Measurements from ENCODE around the gene FOXC1.

Gene FOXC1

GRCh38 chr6:1612299-1612973, 2.7 kb downstream of the FOXC1 start:
- TF ChIP-seq, protein P1, sequence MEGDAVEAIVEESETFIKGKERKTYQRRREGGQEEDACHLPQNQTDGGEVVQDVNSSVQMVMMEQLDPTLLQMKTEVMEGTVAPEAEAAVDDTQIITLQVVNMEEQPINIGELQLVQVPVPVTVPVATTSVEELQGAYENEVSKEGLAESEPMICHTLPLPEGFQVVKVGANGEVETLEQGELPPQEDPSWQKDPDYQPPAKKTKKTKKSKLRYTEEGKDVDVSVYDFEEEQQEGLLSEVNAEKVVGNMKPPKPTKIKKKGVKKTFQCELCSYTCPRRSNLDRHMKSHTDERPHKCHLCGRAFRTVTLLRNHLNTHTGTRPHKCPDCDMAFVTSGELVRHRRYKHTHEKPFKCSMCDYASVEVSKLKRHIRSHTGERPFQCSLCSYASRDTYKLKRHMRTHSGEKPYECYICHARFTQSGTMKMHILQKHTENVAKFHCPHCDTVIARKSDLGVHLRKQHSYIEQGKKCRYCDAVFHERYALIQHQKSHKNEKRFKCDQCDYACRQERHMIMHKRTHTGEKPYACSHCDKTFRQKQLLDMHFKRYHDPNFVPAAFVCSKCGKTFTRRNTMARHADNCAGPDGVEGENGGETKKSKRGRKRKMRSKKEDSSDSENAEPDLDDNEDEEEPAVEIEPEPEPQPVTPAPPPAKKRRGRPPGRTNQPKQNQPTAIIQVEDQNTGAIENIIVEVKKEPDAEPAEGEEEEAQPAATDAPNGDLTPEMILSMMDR (conservative IDR thresholded peaks at IDR 0.05; ENCODE audit: low read depth, low read length): no peak
- peak overlapping the region; percentile 63 for H3K4me3 ChIP-seq (ENCODE audit: low read depth, low read length)
- DNase-seq (ENCODE audit: low read depth): no peak

DNA sequence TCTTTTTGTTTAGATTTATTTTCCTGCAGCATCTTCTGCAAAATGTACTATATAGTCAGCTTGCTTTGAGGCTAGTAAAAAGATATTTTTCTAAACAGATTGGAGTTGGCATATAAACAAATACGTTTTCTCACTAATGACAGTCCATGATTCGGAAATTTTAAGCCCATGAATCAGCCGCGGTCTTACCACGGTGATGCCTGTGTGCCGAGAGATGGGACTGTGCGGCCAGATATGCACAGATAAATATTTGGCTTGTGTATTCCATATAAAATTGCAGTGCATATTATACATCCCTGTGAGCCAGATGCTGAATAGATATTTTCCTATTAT, 3.2 kb downstream of the FOXC1 start:
- DNase-seq (ENCODE audit: low read depth): no peak
- H3K4me3 ChIP-seq (ENCODE audit: low read depth, low read length): peak overlapping the region; percentile 63
- TF ChIP-seq, protein P1 (conservative IDR thresholded peaks at IDR 0.05; ENCODE audit: low read depth, low read length): no peak

DNA sequence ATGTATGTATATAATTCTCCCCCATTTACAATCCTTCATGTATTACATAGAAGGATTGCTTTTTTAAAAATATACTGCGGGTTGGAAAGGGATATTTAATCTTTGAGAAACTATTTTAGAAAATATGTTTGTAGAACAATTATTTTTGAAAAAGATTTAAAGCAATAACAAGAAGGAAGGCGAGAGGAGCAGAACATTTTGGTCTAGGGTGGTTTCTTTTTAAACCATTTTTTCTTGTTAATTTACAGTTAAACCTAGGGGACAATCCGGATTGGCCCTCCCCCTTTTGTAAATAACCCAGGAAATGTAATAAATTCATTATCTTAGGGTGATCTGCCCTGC, 3.6 kb downstream of the FOXC1 start:
- peak overlapping the region; percentile 63 for H3K4me3 ChIP-seq (ENCODE audit: low read depth, low read length)
- no peak for DNase-seq (ENCODE audit: low read depth)
- TF ChIP-seq, protein P1 (conservative IDR thresholded peaks at IDR 0.05; ENCODE audit: low read depth, low read length): no peak

DNA sequence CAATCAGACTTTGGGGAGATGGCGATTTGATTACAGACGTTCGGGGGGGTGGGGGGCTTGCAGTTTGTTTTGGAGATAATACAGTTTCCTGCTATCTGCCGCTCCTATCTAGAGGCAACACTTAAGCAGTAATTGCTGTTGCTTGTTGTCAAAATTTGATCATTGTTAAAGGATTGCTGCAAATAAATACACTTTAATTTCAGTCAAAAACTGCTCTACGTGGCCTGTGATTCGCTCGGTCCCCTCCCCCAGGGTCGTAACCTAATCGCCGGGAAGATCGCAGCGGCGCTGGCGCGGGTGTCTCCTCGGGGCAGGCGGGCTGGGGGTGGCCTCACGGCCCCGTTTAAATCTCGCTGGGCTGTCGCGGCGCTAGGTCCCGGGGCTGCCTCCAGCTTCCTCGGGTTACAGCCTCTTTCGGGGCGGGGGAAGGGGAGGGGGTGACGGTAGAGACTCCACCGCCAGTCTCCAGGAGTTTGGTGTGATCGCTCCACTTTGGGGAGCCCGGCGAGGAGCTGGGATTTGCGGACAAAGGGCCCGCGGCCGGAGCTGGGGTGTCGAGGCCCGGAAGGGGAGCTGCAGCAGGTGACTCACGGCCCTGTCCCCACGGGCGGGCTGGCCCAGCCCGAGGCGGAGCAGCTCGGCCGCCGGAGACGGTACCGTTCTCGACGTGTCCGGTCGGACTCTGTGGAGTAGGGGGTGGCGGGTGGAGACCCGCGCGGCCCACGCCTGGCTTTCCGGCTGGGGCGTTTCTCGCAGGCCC, 4.2 kb downstream of the FOXC1 start:
- TF ChIP-seq, protein P1 (conservative IDR thresholded peaks at IDR 0.05; ENCODE audit: low read depth, low read length): no peak
- peak overlapping the region; percentile 63 for H3K4me3 ChIP-seq (ENCODE audit: low read depth, low read length)
- no peak for DNase-seq (ENCODE audit: low read depth)

GRCh38 chr6:1614448-1615150, 4.9 kb downstream of the FOXC1 start:
- TF ChIP-seq, protein P1 (conservative IDR thresholded peaks at IDR 0.05; ENCODE audit: low read depth, low read length): no peak
- DNase-seq (ENCODE audit: low read depth): no peak

DNA sequence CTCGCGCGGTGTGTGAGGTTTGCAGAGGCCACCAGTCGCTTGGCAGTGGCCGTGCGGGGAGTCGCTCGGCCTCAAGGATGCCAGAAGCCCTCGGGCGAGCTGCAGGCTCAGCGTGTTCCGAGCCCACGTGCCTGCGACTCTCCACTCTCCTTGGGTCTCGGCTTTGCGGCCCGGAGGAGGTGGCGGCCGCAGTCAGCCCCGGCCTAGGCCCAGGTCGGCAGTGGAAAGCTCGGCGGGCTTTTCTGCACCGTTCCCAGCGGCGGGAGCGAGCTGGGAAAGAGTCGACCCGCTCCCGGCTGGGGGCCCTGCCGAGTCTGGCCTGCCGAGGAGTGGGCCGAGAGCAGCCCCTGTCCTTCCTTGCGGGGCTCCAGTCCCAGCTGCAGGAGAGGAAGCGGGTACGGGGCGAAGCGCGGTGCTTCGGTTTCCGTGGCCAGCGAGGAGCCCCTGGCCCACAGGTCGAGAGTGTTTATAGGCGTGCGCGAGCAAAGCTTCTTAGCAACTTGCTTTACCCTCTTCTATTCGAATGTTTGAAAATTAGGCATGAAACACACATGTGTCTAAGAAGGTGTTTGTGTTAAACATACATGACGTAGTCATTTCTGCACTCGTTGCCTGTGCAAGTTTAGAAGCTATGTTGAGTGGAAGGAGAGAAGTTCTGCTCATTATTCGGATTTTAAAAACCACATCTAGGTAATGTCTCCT, 5.6 kb downstream of the FOXC1 start:
- H3K4me3 ChIP-seq (ENCODE audit: low read depth, low read length): peak overlapping the region; percentile 63
- DNase-seq (ENCODE audit: low read depth): no peak
- TF ChIP-seq, protein P1 (conservative IDR thresholded peaks at IDR 0.05; ENCODE audit: low read depth, low read length): no peak

More at GRCh38 chr6:1614448-1615150, 4.9 kb downstream of the FOXC1 start:
- H3K4me3 ChIP-seq (ENCODE audit: low read depth, low read length): peak overlapping the region; percentile 63
